Ammon's horn (tissue), 1 donor: ENCODE results near the gene KIF3C.
"Not testable (repeated sequence)": the region's sequence is repeated elsewhere in the genome, so short reads cannot be mapped to it uniquely, and the experiment has no call there.

Experiments used
- DNase-seq: peaks from one replicate; pipeline ENCODE4 v3.0.0-alpha.2; 2016; ENCODE audit warnings: low spot score

The KIF3C gene

DNA sequence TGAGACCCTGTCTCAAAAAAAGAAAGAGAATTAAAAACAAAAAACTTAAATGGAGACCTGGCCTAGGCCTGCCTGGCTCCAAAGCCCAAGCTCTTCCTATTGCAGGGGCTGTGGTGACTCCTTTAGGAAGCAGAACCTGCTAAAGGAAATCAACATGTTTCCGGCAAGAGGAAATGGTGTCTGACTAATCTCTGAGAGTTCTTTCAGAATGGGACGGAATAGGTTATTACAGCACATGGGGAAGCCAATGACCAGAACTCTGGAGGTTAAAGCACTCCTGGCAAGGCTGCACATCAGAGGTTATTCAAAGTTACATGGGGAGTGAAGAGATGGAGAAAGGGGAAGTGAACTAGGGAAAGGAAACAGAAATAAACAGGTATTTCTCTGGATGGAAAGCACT is 21.4 kb downstream of the KIF3C start:
- no peak for DNase-seq

DNA sequence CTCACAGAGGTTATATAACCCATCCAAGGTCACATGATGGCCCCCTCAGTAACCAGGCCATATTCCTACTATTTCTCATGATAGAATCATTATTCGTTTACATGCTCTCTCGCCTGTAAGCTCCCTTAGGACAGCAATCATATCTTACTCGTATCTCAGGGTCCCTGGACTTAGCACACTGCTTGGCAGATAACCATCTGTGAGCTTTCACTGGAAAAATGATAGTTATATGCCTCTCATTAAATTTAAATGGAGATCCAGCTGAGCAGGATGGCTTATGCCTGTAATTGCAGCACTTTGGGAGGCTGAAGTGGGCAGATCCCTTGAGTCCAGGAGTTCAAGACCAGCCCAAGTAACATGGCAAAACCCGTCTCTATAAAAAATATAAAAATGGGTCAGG is 21.9 kb downstream of the KIF3C start:
- DNase-seq, result no peak

DNA sequence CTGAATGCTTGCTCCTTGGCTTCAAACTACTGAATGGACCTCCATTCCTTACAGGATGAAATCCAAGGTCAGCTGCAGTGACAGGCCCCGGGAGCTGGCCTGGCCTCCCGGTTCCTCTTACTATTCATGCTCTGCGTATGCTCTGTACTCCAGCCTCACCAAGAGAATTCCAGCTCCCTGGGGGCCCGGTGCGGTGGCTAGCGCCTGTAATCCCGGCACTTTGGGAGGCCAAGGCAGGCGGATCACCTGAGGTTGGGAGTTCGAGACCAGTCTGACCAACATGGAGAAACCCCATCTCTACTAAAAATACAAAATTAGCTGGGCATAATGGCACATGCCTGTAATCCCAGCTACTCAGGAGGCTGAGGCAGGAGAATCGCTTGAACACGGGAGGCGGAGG is 23.7 kb downstream of the KIF3C start:
- not testable (repeated sequence) for DNase-seq

DNA sequence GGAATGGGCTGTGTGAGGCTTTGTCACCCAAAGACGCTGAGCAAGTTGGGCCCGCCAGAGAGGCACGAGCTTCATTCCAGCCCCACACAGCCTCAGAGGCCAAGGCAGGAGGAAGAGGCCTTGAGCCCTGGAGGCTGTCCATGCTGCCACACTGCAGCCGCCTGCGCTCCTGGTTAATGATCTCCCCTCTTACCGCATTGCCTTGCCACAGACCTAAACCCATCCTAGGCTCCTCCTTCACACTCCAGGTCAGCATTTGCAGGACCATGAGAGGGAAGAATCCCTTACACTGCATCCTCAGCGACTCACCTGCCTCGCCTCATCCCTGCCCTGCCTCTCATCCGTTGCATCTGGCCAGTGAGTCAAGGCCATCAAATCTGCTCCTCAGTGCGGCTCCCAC is 24.6 kb downstream of the KIF3C start:
- no peak for DNase-seq

DNA sequence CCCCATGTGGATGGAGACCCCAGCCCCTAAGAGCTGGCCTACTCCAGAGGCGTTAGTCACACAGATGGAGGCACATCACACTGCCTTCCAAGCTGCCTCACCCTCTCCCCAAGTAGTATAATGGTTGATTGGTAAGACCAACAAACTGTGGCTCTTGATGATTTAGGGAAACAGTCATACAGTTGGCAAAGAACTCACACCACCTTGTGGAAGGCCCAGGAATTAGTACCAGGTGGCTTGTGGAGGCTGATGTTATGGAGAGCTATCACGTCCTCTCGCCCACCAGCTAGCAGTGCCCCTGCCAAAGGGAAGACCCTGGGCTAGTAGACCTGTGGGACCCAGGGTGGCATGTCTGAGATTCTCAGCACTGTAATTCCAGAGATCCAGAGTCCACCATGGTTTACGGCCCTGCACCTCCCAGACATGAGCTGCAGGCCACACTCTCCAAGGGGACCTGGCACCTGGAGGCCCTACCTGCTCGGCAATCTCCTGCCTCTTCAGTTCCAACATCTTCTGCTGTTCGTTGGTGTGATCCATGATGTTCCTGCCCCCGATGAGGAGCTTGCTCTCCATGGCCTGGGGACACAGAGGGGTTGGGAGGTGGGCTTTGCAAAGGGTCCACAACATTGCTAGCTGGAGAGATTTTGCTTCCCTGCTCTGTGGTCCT is 26.3 kb downstream of the KIF3C start:
- no peak for DNase-seq

DNA sequence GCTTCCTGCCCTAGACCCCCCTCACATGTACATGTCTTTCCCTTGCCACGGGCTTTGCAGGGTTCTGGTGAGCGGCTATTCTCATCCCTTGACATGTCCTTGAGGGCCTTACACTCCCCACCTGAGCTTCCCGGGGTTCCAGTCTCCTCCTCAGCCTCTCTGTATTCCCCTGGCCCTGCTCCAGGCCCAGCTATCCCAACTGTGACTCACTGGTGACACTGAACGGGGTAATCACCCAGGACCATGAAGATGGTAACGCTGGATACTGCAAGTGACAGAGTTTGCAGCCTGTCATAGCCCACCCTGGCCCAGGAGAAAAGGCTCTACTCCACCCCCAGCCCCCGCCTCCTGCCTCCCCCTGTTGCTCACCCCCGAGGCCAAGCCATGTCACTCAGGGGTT is 27.3 kb downstream of the KIF3C start:
- no peak for DNase-seq

DNA sequence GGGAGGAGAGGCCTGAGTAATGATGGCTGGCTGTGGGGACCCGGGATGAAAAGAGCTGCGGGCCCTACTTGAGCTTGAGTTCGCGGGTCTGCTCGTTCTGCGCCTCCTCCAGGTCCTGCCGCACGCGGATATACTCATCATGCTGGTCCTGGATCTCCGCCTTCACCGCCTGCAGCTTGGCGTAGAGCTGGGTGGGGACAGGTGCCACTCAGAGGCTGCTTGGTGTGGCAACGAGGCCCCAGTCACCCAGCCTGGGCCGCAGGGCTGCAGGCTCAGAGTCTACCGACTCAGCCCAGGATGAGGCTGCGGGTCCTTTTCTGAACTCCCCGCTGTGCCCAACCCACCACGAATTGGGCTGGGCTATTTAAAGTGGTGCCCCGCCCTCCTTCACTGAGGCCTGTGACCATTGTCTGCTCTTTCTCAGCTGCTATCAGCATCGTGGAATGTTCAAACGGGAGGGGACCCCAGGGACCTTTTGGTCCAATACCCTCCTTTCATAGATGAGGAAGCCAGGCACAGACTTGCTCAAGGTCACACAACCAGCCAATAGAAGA is 28.0 kb downstream of the KIF3C start:
- DNase-seq, result no peak

DNA sequence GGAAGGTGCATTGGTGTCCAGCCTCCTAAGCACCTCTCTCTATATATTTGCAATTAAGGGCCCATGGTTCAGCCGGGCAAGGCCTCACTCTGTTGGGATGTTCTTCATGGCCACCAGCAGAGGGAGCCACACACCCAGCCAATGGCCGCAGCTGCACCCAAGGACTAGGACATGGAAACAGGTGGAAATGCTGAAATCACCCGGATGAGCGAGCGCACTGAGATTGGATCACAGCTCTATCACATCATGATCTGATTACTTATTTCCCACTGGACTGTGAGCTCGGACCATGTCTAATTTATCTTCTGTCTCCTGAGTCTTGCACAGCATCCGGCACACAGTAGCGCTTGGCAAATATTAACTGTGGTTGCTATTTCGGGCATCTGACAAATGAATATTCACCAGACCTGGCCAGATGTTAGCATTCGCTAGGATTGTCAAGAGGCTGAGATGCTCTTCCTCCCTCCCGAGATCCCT is 31.2 kb downstream of the KIF3C start:
- DNase-seq, result peak; percentile 96

- DNase-seq, result no peak
Observed at GRCh38 chr2:25948437-25948836, 33.9 kb downstream of the KIF3C start.

- DNase-seq, result no peak
Observed at GRCh38 chr2:25941042-25941441, 41.3 kb downstream of the KIF3C start.

DNA sequence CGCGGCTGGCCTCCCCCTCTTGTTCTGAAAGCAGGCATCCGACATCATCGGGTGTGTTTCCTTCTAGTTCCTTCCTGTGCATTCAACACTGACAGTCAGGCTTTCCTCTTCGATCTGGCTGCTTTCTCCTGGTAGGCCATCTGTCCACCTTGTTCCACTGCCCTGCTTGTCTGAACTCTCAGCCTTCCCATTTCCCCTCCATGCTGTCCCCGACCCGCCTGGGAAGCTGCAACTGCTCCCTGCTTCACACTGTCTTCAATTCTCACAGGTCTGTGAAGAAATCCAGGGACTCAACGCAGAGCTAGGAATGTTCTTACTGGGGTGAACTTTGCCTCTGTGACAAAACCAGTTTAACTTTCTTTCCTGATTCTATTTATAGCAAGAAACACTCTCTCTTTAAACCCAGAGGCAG is 43.0 kb downstream of the KIF3C start:
- no peak for DNase-seq

DNA sequence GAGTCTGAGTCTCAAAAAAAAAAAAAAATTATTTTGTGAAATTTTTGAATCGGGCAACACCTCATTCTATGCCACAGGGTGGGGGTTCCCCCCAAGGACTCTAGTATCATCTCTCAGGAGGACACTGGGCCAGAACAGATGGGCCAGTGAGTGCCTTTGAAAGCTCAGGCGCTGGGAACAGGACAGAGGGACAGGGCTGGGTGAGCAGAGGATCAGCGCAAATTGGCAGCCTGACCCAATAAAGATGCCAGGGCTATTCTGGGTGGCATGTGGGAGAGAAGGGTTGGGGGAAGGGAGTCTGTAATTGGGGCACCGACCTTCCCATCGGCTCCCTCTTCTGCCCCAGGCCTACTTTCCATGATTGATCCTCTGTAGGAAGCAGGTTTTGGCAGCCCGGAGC is 44.0 kb downstream of the KIF3C start:
- peak; percentile 73 for DNase-seq

- DNase-seq, result peak; percentile 57
Observed at GRCh38 chr2:25936889-25937545, 45.3 kb downstream of the KIF3C start.

DNA sequence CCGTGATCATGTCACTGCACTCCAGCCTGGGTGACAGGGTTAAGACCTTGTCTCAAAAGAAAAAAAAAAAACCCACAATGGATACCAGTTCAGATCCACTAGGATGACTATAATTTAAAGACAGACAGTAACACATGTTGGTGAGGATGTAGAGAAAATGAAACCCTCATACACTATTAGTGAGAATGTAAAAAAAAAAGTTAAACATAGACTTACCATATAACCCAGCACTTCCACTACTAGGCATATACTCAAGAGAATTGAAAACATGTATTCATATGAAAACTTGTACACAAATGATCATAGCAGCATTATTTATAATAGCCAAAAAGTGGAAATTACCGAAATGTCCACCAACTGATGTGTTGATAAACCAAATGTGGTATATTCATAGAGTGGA is 48.7 kb downstream of the KIF3C start:
- no peak for DNase-seq

DNA sequence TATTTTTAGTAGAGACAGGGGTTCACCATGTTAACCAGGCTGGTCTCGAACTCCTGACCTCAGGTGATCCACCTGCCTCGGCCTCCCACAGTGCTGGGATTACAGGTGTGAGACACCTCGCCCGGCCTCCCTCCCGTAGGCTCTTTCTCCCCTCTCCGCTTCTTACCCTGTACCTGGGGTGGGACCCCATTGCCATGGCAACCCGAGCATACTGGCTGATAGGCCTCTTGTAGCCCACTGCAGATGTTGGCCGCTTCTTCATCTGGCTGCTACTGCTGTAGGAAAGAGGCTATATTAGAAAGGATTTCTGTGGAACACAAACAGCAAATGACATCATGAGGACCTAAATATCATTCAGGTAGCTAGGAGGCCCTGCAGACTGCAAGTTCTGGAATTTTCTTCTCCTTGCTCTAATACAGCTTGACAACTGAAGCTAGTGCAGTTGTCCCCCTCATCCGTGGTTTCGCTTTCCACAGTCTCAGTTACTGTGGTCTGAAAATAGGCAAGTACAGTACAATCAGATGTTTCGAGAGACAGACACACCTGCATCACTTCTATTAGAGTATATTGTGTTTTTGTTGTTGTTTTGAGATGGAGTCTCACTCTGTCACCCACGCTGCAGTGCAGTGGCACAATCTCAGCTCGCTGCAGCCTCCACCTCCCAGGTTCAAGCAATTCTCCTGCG is 52.4 kb downstream of the KIF3C start:
- DNase-seq, result no peak

GRCh38 chr2:25928668-25929067 is 53.6 kb downstream of the KIF3C start:
- DNase-seq, result peak; percentile 54

DNA sequence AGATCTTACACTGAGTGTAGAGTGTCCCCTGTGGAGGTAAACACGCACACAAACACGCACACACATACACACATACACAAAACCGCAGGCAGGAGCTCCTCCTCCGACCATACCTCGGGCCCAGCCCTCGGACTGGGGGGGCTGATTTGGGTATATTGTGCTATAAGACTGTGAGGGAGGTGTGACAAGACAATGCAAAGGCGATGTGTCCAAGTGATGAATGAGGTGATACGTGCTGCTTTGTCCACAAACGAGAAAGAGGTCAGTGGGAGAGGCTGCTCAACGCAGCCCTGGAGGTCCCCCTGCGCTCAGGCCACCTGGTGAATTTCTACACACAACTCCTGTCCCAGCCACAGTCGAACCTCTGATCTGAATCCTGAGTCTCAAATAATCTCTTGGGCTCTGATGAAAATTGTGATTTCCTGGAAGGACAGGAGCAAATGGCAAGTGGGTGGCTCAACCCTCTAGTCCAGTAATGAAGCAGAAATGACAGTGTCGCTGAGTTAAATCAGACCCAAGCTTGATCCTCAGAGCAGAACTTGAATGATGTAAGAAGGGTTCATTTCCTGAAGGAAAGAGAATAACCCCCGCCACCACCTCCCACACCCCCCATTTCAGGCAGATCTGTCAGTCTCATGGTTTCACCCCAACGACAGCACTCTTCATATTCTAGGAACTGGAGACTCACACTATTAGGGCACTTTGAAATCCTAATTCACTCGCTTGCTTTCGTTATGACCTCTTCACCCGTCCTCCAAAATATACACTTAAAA is 55.1 kb downstream of the KIF3C start:
- no peak for DNase-seq

GRCh38 chr2:25922501-25922900 is 59.8 kb downstream of the KIF3C start:
- DNase-seq, result no peak

DNA sequence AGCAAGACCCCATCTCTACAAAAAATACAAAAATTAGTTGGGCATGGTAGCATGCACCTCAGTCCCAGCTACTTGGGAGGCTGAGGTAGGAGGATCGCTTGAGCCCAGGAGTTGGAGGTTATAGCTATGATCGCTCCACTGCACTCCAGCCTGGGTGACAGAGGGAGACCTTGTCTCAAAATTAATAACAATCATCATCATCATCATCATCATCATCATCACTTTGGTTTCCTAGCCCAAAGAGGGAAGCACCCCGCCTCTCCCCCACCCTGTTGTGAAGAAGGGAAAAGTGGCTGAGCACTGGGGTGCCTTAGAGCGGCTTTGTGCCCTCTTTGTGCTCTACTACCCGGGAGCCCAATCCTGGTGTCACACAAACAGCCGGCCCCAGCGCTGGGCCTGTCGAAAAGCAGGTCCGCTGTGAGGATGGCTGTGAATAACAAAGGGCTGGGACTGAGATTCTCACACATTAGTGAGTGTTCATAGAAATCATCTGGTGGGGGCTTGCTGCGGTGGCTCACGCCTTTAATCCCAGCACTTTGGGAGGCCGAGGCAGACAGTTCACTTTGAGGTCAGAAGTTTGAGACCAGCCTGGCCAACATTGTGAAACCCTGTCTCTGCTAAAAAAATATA is 61.4 kb downstream of the KIF3C start:
- no peak for DNase-seq

- no peak for DNase-seq
Observed at GRCh38 chr2:25920336-25920735, 62.0 kb downstream of the KIF3C start.

GRCh38 chr2:25917832-25918231 is 64.5 kb downstream of the KIF3C start:
- DNase-seq, result no peak

- not testable (repeated sequence) for DNase-seq
Observed at GRCh38 chr2:25917411-25917810, 64.9 kb downstream of the KIF3C start.
